GM12872 (cell line): ENCODE measurements around the gene DNAJB4.

ENCODE experiments used
- TF ChIP-seq, protein P1 (sequence below): IDR thresholded peaks from 3 replicates; pipeline ENCODE4 v1.5.1; 2011; ENCODE audit warnings: low read depth, mild to moderate bottlenecking, low read length, moderate library complexity; ENCODE audit not compliant: insufficient read depth

The DNAJB4 gene

DNA sequence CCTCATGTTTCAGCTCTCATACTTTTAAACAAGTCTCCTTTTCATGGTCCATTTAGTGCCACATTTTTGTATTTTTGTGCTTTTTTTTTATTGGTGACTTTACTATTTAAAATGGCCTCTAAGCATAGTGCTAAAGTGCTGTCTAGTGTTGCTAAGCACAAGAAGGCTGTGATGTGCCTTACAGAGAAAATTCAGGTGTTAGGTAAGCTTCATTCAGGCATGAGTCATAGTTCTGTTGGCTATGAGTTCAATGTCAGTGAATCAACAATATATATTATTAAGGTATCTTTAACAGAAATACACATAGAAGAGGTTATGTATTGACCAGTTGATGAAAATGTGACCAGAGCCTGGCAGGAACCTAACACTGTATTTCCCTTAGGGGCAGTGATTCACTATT lies 13.1 kb upstream of the DNAJB4 start:
- TF ChIP-seq, protein P1, sequence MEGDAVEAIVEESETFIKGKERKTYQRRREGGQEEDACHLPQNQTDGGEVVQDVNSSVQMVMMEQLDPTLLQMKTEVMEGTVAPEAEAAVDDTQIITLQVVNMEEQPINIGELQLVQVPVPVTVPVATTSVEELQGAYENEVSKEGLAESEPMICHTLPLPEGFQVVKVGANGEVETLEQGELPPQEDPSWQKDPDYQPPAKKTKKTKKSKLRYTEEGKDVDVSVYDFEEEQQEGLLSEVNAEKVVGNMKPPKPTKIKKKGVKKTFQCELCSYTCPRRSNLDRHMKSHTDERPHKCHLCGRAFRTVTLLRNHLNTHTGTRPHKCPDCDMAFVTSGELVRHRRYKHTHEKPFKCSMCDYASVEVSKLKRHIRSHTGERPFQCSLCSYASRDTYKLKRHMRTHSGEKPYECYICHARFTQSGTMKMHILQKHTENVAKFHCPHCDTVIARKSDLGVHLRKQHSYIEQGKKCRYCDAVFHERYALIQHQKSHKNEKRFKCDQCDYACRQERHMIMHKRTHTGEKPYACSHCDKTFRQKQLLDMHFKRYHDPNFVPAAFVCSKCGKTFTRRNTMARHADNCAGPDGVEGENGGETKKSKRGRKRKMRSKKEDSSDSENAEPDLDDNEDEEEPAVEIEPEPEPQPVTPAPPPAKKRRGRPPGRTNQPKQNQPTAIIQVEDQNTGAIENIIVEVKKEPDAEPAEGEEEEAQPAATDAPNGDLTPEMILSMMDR, result no peak

DNA sequence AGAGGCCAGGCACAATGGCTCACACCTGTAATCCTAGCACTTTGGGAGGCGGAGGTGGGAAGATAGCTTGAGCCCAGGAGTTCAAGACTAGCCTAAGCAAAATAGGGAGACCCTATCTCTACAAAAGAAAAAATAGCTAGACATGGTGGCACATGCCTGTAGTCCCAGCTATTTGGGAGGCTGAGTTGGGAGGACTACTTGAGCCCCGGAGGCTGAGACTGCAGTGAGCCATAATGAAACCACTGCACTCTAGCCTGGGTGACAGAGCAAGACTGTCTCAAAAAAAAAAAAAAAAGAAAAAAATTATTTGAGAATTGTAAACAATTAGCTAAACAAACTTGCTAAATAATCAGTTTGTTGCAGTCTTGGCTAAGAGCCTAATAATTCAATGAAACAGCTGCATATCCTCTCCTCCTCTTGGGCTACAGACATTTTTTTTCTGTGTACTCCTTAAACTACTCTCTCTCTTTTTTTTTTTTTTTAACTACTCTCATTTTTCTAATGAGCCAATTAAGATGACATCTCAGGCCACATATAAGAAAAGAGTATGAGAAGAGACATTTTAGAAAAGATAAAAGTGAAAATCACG lies 10.5 kb upstream of the DNAJB4 start:
- TF ChIP-seq, protein P1, result no peak

DNA sequence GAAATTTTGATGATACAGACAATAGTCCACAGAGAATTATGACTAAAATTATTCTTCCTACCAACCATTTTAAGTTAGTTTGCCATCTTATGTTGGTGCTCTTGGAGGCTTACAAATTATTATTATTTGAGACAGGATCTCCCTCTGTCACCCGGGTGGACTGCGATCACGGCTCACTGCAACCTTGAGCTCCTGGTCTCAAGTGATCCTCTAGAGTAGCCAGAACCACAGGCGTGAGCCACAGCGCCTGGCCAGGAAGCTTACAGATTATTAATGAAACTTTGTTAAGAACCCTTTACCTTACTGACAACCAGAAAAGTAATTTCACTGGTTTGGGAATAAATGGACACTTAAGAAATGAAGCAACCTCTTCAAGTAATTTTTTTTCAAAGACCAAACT lies 8.0 kb upstream of the DNAJB4 start:
- TF ChIP-seq, protein P1, result no peak

DNA sequence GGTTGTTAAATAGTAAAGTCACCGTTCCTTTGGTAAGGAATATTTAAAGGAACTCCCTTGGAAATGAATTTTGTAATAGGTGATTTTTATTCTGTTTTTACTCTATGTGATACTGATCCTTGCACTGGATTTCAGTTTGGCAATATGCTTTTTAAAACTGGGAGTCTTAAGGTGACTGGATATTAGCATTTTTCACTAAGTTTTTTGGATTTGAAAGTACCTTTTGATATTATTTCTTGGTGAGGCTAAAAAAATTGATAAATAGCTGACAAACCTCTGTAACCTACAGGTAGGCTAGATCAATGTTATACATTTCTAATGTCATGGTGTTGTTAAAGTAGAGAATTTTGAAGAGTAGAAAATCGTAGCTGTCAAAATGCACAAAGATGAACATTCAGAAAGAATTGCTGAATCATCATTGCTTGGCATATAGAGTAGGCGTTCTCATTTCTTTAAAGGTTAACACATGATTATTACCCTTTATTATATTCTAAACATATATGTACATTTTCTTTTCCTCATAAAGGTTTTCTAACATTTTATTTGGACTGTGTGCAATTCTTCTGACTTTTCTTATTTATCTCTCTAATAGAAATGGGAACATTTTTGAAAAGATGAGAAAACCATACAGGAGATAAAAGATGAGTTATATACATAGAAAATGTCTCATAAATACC lies 1.5 kb upstream of the DNAJB4 start:
- TF ChIP-seq, protein P1, result no peak

DNA sequence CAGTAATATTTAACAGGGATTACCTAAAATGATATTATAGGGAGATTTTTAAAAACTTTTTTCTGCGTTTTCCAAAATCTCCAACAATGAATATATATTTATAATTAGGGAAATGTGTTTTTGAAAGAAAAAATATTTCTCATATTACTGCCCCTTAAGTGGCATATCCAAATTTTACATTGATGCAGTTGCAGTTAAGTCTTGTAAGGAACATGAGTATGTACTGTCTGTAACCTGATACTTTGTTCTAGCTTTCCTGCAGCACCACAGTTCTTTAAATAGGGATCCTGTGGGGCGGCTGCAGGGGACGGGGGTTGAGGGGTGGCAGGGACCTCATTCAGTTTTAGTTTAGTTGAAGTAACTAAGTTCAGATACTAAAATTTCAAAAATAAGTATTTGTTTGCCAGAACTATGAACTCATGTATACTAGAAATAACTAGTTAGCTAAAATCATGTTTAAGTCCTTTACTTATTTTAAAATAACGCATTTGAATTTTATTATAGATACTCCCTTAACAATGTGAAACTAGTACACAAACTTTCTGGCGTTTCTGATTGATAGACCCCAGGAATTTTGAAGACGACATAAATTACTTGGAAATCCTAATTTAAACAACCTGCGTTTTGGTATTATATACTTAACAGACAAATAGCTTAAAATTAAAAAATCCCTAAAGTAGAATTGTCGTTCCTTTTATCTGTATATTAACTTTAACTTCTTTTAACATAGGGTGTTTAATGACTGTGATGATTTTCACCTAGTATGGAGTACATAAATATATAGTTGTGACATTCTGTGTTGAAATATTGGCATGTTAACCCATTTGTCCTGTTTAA lies 639 bp upstream of the DNAJB4 start:
- TF ChIP-seq, protein P1, result no peak

DNA sequence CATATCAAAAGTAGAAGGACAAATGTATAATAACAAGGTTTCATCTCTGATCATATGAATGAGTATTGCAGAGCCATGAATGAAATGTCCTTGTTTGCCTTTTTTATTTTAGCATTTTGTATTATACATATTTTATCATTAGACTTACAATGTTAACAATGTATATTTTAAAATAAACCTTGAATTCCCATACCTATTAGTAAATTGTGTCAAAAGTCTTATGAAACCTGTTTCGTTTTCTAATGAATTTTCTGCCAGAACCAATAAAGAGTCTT lies 646 bp downstream of the DNAJB4 start:
- TF ChIP-seq, protein P1, result no peak

DNA sequence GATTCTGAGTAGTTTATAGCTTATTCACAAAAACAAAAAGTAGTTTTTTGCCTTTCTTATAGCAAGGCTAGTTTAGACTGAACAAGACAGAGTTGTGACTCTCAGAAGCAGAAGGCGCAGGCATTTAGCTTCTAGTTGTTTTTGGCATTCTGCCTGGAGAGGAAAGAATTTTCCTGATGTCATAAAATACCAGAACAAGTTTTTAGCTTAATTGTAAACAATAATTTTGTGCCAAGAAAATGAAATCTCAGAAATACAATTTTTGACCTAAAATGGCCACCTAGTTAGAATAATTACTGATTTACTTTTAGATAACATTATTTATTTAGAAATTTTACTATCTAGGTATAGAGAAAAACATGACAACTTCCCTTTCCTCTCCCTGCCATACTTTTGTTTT lies 1.0 kb downstream of the DNAJB4 start:
- TF ChIP-seq, protein P1, result no peak
